AG04449 (cell line): ENCODE results near the gene ATP8B1.
"Not testable (repeated sequence)": the region's sequence is repeated elsewhere in the genome, so short reads cannot be mapped to it uniquely, and the experiment has no call there.

Source experiments
- CTCF ChIA-PET: fragments of 350-600 bp; formaldehyde crosslinking; extraction: SDS; loops from one replicate; lab custom pipeline; 2021; ENCODE audit warnings: antibody characterized with exemption; lab: Yijun Ruan, JAX
- POLR2A ChIA-PET: fragments of 400-600, 350-600 bp; formaldehyde crosslinking; extraction: SDS; loops from one replicate; lab custom pipeline; 2020; ENCODE audit warnings: antibody characterized with exemption, inconsistent platforms; lab: Yijun Ruan, JAX
- DNase-seq: peaks from one replicate; pipeline ENCODE4 v3.0.0-alpha.2; 2010; ENCODE audit warnings: low read depth, low spot score
- H3K4me3 ChIP-seq: 2 replicates; pipeline ENCODE4 v1.5.1; 2011; ENCODE audit warnings: low read depth, mild to moderate bottlenecking, control low read depth, low read length
- TF ChIP-seq, protein P1 (sequence below): IDR thresholded peaks from one replicate; pipeline ENCODE4 v1.5.1; 2011; ENCODE audit warnings: mild to moderate bottlenecking, moderate library complexity, low read length, control low read depth, inconsistent platforms; ENCODE audit not compliant: insufficient read depth; ENCODE audit errors: missing control alignments

Gene ATP8B1

GRCh38 chr18:57834616-57835015 lies 31.5 kb upstream of the ATP8B1 start:
- no peak for DNase-seq
- ChIA-PET CTCF (no interaction called here), POLR2A (no interaction called here)
- no peak overlapping the region for H3K4me3 ChIP-seq
- TF ChIP-seq, protein P1, sequence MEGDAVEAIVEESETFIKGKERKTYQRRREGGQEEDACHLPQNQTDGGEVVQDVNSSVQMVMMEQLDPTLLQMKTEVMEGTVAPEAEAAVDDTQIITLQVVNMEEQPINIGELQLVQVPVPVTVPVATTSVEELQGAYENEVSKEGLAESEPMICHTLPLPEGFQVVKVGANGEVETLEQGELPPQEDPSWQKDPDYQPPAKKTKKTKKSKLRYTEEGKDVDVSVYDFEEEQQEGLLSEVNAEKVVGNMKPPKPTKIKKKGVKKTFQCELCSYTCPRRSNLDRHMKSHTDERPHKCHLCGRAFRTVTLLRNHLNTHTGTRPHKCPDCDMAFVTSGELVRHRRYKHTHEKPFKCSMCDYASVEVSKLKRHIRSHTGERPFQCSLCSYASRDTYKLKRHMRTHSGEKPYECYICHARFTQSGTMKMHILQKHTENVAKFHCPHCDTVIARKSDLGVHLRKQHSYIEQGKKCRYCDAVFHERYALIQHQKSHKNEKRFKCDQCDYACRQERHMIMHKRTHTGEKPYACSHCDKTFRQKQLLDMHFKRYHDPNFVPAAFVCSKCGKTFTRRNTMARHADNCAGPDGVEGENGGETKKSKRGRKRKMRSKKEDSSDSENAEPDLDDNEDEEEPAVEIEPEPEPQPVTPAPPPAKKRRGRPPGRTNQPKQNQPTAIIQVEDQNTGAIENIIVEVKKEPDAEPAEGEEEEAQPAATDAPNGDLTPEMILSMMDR = no peak

DNA sequence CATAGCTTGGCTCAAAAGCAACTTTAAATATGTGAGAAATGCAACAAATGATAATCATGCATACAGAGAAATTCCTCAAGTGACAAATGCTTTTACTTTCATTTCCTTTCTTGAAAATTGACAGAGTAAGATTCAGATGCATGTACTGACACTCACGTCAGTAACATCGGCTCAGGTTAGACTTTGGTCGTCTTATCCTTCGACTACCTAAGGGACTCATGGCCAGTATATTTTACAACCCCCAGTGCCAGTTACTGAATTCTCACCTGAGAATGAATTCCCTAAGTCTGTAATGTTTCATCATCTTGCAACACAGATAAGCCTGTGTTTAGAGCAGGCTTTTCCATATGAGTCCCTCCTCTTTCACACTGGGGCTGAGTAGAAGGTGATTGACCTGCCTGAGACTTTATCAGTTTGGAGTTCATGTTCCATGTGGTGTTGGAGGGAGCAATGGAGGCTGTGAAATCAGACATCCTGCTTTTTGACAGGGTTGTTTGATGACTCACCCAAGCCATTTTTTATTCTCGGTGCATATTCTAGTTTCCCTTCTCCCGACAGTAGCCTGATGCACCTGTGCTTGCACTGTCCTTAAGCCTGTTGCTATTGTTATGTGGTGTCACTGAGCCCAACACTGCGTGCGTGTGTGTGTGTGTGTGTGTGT lies 30.5 kb upstream of the ATP8B1 start:
- H3K4me3 ChIP-seq = no peak overlapping the region
- ChIA-PET POLR2A (no interaction called here), CTCF (interaction anchor here (0.6 kb wide), 2 partner anchors 80 to 210 kb away, joined by 3 read pairs; no protein-coding TSS in a partner anchor)
- DNase-seq = no peak
- TF ChIP-seq, protein P1 = no peak

DNA sequence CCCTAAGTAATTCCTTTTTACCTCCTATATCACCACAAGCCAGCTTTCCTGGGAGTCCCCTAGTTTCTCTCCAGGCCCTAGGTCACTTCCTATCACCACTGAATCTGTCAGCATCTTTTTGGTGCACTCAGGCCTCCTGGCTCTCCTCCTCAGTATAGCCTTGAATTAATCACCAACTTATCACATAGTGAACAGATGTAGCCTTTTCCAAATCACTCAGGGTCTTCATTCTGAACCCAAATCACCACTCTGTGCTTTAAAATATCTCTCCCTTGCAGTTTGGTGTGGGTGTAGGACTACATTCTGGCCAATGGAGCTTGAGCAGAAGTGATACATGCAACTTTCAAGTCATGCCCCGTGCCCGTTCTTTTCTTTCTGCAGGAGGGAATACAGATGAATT lies 29.6 kb upstream of the ATP8B1 start:
- no peak overlapping the region for H3K4me3 ChIP-seq
- ChIA-PET POLR2A (no interaction called here), CTCF (interaction anchor here (1.2 to 1.5 kb wide), 2 partner anchors 9 to 13 kb away, joined by 4 read pairs; no protein-coding TSS in a partner anchor)
- TF ChIP-seq, protein P1 = no peak
- DNase-seq = no peak

- H3K4me3 ChIP-seq = no peak overlapping the region
- ChIA-PET CTCF (interaction anchor here (0.7 to 1.5 kb wide), 3 partner anchors 8 to 38 kb away, joined by 3 to 4 read pairs (median 4); no protein-coding TSS in a partner anchor), POLR2A (no interaction called here)
- TF ChIP-seq, protein P1 = no peak
- DNase-seq = no peak
Observed at GRCh38 chr18:57831597-57832377, 28.7 kb upstream of the ATP8B1 start.

DNA sequence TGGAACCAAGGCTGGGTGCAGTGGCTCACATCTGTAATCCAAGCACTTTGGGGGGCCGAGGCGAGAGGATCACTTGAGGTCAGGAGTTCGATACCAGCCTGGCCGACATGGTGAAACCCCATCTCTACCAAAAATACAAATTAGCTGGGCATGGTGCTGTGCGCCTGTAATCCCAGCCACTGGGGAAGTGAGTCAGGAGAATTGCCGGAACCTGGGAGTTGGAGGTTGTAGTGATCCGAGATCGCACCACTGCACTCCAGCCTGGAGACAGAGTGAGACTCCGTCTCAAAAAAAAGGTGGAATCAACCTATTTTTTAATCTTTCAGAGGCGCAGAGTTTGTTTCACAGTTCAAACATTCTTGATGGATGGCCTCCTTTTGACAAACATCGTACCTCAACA lies 24.5 kb upstream of the ATP8B1 start:
- ChIA-PET POLR2A (no interaction called here), CTCF (no interaction called here)
- TF ChIP-seq, protein P1 = no peak
- no peak for DNase-seq
- no peak overlapping the region for H3K4me3 ChIP-seq

DNA sequence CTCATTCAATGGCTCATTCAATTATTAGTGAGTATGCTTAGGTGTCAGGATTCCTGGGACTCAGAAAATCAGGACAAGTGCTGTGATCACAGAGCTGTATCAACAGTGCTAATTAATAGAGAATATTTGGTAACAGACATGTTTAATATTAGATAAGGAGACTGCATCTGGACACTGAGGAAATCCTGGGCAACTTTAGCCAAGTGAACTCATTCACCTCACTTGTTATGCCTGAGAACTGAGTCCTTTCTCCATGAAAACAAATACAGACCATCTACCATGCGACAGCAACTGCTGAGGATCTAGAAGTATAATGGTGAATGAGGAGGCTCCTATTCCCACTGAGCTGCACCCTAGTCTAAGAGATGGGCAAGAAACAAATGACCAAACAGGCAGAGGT lies 23.1 kb upstream of the ATP8B1 start:
- ChIA-PET CTCF (no interaction called here), POLR2A (no interaction called here)
- no peak for DNase-seq
- TF ChIP-seq, protein P1 = no peak
- H3K4me3 ChIP-seq = no peak overlapping the region

DNA sequence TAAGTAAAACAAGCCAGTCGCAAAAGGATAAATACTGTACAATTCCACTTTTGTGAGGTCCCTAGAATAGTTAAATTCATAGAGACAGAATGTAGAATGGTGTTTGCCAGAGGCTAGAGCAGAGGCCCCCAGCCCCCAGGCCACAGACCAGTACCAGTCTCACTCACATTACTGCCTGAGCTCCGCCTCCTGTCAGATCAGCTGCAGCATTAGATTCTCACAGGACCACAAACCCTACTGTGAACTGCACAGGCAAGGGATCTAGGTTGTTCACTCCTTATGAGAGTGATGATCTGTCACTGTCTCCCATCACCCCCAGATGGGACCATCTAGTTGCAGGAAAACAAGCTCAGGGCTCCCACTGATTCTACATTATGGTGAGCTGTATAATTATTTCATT lies 17.5 kb upstream of the ATP8B1 start:
- POLR2A ChIA-PET, H3K4me3 ChIP-seq, CTCF ChIA-PET, DNase-seq: not testable (repeated sequence)
